ENCODE measurements around the gene KDM1A. TPM values are rescaled to one million over a fixed set of nuclear protein-coding genes. Genes with fewer than 3 reads are reported as not detected.

Gene KDM1A
- total and polyA plus RNA-seq, 9 of the 15 experiments (the other 6 are each of a cell fraction or from before 2014, with no cell fraction given) = 59.2 to 181 (median 168) TPM

- TF ChIP-seq ZNF407 (IDR thresholded peaks at IDR 0.05; ENCODE audit: low read depth) (no peak), HLTF (IDR thresholded peaks at IDR 0.05) (0 out of 2 replicates have a peak, but pooled peaks have one; percentile 20), ZNF449 (CRISPR knock-in tag; IDR thresholded peaks at IDR 0.05) (no peak), CGGBP1 (CRISPR knock-in tag; IDR thresholded peaks at IDR 0.05) (peak; percentile 96), DNMT1 (IDR thresholded peaks at IDR 0.05) (no peak), SIRT6 (IDR thresholded peaks at IDR 0.05; ENCODE audit: low read depth, low read length) (no peak), NR0B1 (IDR thresholded peaks at IDR 0.05; ENCODE audit: partially characterized antibody) (no peak), TRIM25 (IDR thresholded peaks at IDR 0.05; ENCODE audit: borderline replicate concordance) (no peak), MTF1 (CRISPR knock-in tag; IDR thresholded peaks at IDR 0.05; ENCODE audit: borderline replicate concordance) (no peak), C11orf30 (IDR thresholded peaks at IDR 0.05; ENCODE audit: low read depth) (peak; percentile 54), MEF2A (IDR thresholded peaks at IDR 0.05; ENCODE audit: control insufficient read depth, low read depth, low read length) (peak; percentile 34; the same call in 1 of the 2 replicates), E2F4 (CRISPR knock-in tag; IDR thresholded peaks at IDR 0.05; ENCODE audit: low read depth) (no peak)
These were observed at the start of gene KDM1A (continued) for GRCh38 chr1:23019094-23019862.

All from K562 (cell line).